CD4-positive, alpha-beta T cell treated with Interleukin-17A for 4 hours (primary cell): ENCODE measurements around the gene C5.

Experiments used
- DNase-seq: peaks from one replicate; pipeline ENCODE4 v3.0.0-alpha.2; 2020; ENCODE audit warnings: mixed read lengths

Gene C5

GRCh38 chr9:120938851-120939250 lies 111.2 kb downstream of the C5 start:
- no peak for DNase-seq

DNA sequence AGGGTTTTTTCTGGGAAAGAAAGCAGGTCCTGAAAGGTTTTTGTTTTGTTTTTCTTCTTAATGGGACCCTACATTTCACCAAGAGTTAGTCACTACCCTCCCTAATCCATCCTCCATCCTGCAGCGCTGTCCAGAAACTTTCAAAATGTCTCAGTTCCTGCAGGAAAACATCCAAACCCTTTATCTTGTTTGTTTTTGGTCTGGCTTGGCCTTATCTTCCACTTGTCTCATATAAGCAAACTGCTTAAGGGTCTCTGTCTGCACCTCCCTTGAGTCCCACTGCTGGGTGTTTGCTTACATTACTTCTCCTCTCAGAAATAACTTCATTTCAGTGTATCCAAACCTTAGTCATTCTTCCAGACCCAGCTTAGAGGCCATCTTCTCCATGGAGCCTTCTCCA lies 112.5 kb downstream of the C5 start:
- DNase-seq = no peak

DNA sequence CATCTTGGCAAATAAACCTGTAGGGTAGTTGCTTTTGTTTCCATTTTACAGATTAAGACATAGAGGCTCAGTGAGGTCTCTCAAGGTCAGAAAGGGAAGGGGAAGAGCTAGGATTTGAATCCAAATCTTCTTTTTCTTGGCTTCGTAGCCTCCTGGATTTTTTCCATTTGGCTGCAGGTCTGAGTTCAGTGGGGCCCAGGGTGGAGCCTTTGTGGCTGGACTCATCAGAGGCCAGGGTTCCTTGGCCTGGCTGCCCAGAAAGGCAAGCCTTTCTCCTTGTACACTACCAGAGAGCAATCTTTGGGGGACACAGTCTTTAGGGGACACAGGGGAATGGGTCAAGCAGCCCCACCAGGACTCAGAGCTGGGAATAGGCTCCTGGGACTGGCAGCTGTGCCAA lies 112.9 kb downstream of the C5 start:
- DNase-seq = no peak

DNA sequence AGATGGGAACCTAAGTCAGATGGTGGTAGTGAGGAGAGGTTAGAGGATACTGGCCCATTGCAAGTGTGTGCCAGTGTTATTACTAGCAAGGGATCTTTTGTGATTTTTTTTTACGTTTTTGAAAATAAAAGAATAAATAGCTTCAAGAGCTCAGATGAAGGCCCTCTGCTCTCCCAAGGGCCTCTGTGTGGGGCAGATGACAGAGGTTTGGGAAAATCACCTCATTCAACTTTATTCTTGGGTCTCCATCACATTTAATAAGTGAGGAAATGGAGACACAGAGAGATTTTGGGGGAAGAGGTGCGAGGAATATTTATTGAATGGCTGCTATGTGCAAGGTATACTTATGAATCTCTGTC lies 113.3 kb downstream of the C5 start:
- no peak for DNase-seq

- peak; percentile 95 for DNase-seq
Observed at GRCh38 chr9:120936011-120936763, 113.9 kb downstream of the C5 start.

GRCh38 chr9:120935383-120935857 lies 114.7 kb downstream of the C5 start:
- peak; percentile 43 for DNase-seq

DNA sequence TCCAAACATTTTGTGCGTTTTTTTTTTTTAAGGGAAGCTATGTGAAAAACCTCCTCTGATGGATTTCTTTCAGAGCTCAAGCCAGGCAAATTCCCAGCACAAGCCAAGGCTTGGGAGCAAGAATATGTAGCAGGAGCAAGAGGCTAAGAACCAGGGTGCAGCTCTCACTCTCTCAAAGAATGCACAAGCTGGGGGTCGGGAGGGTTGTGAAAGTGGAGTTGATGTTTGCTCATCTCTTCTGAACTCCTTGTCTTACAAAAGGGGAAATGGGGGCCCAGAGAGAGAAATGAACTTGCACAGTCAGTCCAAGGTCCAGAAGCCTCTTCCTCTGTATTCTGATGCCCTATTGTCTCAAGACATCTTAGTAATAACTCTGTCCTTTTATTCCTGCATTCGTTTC lies 115.8 kb downstream of the C5 start:
- DNase-seq = no peak

DNA sequence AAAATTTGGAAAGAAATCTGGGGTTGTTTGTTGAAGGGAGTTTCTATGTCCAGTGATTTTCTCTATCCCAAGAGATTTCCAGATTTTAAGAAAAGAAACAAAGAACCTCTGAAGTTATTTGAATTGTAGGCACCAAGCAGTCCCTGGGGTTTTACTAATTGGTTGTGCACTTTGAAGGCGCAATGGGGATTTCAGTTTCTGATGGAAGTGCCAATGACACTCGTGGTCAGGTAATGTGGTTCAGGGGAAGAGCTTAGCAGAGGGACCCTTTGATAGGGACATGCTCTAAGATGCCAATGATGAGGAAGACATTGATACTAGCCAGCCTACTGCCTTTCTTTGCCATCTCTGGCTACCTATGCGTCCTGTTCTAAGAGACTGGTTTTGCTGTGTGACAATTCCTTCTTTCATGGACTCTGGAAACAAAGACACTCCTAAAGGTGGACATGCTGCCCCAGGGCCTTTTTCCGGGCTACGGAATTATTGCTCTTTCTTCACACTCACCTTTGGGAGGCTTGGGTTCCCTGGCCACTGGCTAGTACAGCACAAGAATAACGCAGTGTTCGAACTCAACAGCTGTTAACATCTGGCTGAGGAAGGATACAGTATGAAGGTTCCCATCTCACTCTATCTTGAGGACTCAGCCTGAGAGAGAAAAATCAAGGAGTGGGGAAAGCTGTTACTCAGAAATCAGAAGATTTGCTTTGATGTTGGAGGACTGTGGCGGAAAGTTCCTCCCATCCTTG lies 116.6 kb downstream of the C5 start:
- no peak for DNase-seq

- DNase-seq = no peak
Observed at GRCh38 chr9:120932086-120932823, 117.8 kb downstream of the C5 start.

GRCh38 chr9:120931231-120932085 lies 118.6 kb downstream of the C5 start:
- peak; percentile 66 for DNase-seq

DNA sequence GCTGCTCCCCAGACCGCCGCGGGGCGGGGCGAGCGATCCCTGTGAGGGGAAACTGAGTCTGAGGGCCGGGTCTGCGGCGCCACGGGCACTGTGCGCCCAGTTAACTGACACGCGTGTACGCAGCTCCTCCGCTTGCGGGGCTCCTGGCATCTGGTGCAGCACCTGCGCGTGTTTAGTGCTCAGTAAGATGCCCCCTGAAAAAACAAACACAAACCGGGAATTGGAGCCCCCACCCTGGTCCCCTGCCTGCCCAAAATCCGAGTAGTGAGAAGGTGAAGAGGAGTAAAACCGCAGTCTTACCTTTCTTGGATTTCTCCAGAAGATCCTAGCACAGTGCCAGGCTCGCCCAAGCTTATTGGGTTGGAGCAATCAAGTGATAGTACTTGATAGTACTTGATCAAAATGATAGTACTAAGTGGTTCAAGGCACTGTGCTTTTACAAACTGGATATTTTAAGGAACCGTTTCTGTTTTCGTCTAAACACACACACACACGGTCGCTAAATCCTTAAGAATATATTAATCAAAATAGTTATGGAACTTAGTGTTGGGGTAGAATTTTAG lies 120.8 kb downstream of the C5 start:
- no peak for DNase-seq

DNA sequence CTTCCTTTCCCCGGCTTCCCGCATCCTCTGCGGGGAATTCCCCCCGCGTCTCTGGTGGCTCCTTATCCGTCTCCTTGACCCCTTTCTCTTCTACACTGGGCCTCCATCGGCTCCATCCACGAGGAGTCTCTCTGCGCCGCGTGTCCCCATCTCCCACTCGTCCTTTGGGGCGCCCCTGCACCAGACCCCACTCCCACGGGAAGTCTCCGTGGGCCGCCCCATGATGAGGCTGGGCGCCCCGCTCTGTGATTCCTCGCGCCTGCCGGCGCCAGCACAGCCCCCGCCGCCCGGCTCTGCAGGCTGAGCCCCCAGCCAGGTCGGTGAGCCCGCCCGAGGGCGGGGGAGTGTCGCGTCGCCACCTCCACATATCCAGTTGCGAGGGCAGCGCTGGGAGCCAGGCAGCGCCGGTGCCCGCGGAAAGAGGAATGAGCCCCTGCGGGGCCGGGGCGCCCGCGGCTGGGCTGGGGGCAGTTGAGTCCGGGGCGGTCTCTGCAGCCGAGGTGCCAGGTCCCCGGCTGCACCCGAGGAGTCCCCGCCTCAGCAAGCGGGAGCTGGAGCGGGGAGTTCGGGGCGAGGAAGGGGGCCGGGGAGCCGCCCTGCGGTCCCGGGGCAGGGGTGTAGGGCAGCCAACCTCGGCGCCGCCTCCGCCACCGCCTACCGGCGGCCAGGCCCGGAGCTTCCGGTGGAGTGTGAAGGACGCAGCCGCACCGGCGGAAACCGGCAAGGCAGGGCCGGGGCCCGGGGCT lies 121.4 kb downstream of the C5 start:
- DNase-seq = peak; percentile 87

GRCh38 chr9:120928015-120928482 lies 122.0 kb downstream of the C5 start:
- DNase-seq = peak; percentile 57

GRCh38 chr9:120927269-120928014 lies 122.6 kb downstream of the C5 start:
- peak; percentile 36 for DNase-seq

GRCh38 chr9:120926397-120926928 lies 123.6 kb downstream of the C5 start, which contains the start of gene TRAF1:
TRAF1 (minus strand) TSS chr9:120926796; CDS start chr9:120926075, 721 bp downstream.
- peak; percentile 49 for DNase-seq

GRCh38 chr9:120925535-120926396 lies 124.3 kb downstream of the C5 start:
- DNase-seq = peak; percentile 80

DNA sequence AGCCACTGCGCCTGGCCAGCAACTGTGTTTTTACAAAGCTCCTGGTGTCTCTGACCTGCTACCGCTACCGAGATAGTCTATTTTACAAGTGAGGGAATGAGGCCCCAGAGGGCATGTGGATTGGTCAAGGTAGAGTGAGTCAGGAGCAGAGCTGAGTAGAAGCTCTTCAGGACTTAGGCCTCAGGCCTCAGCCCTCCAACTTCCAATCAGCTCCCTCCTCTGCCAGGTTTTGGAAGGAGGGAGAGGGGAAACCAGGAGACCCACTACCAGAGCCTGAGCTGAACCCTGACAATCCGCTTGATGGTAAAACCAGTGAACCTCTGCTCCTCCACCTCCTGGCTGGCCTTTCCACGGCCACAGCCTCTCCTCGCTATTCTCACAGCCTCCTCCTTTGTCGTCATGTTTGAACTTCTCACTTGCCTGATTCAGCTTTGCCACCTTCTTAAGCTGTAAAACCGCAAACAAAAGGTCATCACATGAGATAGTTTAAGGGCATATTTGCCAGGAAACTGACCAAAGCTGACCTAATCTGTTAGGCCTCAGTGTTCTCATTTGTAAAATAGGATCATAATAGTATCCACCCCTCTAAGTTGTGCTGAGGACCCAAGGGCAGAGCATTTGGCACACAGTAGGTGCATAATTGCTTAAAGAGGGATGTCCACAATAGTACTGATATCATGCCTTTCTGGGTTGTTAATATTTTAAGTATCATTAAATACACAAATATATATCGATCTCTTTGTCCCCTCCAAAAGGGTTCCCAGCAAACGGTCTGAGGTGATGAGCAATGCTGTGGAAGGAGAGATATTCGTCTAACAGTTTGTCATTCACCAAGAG lies 125.2 kb downstream of the C5 start:
- DNase-seq = peak; percentile 56
